Gastrocnemius medialis (tissue), 4 donors: Measurements from ENCODE around the gene ZDHHC17. TPM values are rescaled to one million over a fixed set of nuclear protein-coding genes. Genes with fewer than 3 reads are reported as not detected.
A peak's percentile ranks its signal among the peaks of the same experiment; 100 is the strongest.

Source experiments
- ATAC-seq, 2 donors: fragments of 150-250 bp; one replicate each; pipeline ENCODE4 v1.9.1; 2016
- DNase-seq, 2 donors: peaks; one replicate each; pipeline ENCODE4 v3.0.0-alpha.2; 2019
- H3K27ac ChIP-seq, 4 donors: fragments of 200-600 bp; sonication (generic); 1 replicate in 1 of 4; 2 replicates in 3 of 4; pipeline ENCODE4 v1.5.1; 2016 to 2018; ENCODE audit warnings: mild to moderate bottlenecking in 2 of 4, moderate library complexity in 1 of 4
- H3K27me3 ChIP-seq, 3 donors: fragments of 200-600 bp; sonication (generic) in 2 of 3; 1 replicate in 1 of 3; 2 replicates in 2 of 3; pipeline versions ENCODE4 v1.5.1 to v1.6.0; 2016 to 2019; ENCODE audit warnings: mild to moderate bottlenecking in 1 of 3, moderate library complexity in 1 of 3
- H3K36me3 ChIP-seq, 2 donors: fragments of 200-600 bp; sonication (generic) in 1 of 2; one replicate each; pipeline ENCODE4 v1.5.1; 2017 to 2018
- H3K4me1 ChIP-seq, 2 donors: fragments of 200-600 bp; sonication (generic) in 1 of 2; one replicate each; pipeline ENCODE4 v1.5.1; 2016 to 2017; ENCODE audit warnings: mild to moderate bottlenecking in 2 of 2
- H3K4me3 ChIP-seq, 4 donors: fragments of 200-600 bp; sonication (generic) in 3 of 4; 1 replicate in 1 of 4; 2 replicates in 3 of 4; pipeline ENCODE4 v1.5.1; 2016 to 2019; ENCODE audit warnings: mild to moderate bottlenecking in 2 of 4
- H3K9me3 ChIP-seq, 3 donors: fragments of 200-600 bp; sonication (generic) in 2 of 3; 1 replicate in 1 of 3; 2 replicates in 2 of 3; pipeline ENCODE4 v1.5.1; 2016 to 2019
- CTCF ChIP-seq, 5 experiments: fragments of 450-650 bp in 3 of 5; fragments of 200-600 bp in 2 of 5; sonication (generic) in 2 of 5; IDR thresholded peaks in 4 of 5; conservative IDR thresholded peaks in 1 of 5; 1 replicate in 4 of 5; 2 replicates in 1 of 5; pipeline ENCODE4 v1.5.1; 2016 to 2019; ENCODE audit warnings: antibody characterized with exemption in 5 of 5, mild to moderate bottlenecking in 3 of 5, moderate library complexity in 3 of 5
- POLR2A ChIP-seq, 2 donors: fragments of 450-650 bp; IDR thresholded peaks; one replicate each; pipeline ENCODE4 v1.6.1; 2017; ENCODE audit warnings: antibody characterized with exemption in 2 of 2, mild to moderate bottlenecking in 2 of 2, moderate library complexity in 2 of 2
- in situ Hi-C, 4 donors: fragments of 200-750 bp; cut with MboI; loops; one replicate each; pipeline versions ENCODE4 v1.15.0 to v1.8.0; 2017; ENCODE audit warnings: low sequenced_read_pairs in 4 of 4
- intact Hi-C: fragments of 100-400 bp; cut with DNase I; formaldehyde crosslinking; loops from one replicate; pipeline ENCODE4 v1.15.1; 2023; ENCODE audit warnings: low total_unique reads
- total RNA-seq, 4 donors: library from RNA; depleted of rRNA; stranded (reverse); fragments of >200 nt; gene quantifications; one replicate each; pipeline versions ENCODE4 v1.1.0 to v1.2.3, GENCODE V29; 2016

The ZDHHC17 gene
- total RNA-seq, 4 donors from 2014 or later = 15.5 to 35.6 (median 19.3) TPM

- Histone ChIP-seq H3K27me3 (no peaks in the 10 kb centered on the region), H3K4me3 (peak overlapping the region in 1 of 4 donors; percentile 19), H3K27ac (no peak overlapping the region), H3K9me3 (no peaks in the 10 kb centered on the region), H3K36me3 (no peaks in the 10 kb centered on the region), H3K4me1 (peaks cover 6 to 16% of the 10 kb centered on the region in 2 donors)
- in situ Hi-C loops (no loop called here), intact Hi-C loops (no loop called here)
- DNase-seq (no peak), ATAC-seq (no peak)
- TF ChIP-seq CTCF (IDR thresholded peaks at IDR 0.05 in 4 of 5, conservative IDR thresholded peaks at IDR 0.05 in 1 of 5) (no peak), POLR2A (IDR thresholded peaks at IDR 0.05) (no peak)
These were observed 110.1 kb downstream of the ZDHHC17 start for GRCh38 chr12:76874027-76874426.

GRCh38 chr12:76874491-76875190 lies 110.7 kb downstream of the ZDHHC17 start:
- no peak for ATAC-seq
- Histone ChIP-seq H3K27me3 (no peaks in the 10 kb centered on the region), H3K9me3 (no peaks in the 10 kb centered on the region), H3K4me3 (peak overlapping the region in 1 of 4 donors; percentile 19), H3K36me3 (no peaks in the 10 kb centered on the region), H3K27ac (no peak overlapping the region), H3K4me1 (peaks cover 9 to 16% of the 10 kb centered on the region in 2 donors)
- no peak for TF ChIP-seq CTCF (IDR thresholded peaks at IDR 0.05 in 4 of 5, conservative IDR thresholded peaks at IDR 0.05 in 1 of 5)
- no peak for TF ChIP-seq POLR2A (IDR thresholded peaks at IDR 0.05)
- in situ Hi-C loops = no loop called here
- intact Hi-C loops = no loop called here
- no peak for DNase-seq

DNA sequence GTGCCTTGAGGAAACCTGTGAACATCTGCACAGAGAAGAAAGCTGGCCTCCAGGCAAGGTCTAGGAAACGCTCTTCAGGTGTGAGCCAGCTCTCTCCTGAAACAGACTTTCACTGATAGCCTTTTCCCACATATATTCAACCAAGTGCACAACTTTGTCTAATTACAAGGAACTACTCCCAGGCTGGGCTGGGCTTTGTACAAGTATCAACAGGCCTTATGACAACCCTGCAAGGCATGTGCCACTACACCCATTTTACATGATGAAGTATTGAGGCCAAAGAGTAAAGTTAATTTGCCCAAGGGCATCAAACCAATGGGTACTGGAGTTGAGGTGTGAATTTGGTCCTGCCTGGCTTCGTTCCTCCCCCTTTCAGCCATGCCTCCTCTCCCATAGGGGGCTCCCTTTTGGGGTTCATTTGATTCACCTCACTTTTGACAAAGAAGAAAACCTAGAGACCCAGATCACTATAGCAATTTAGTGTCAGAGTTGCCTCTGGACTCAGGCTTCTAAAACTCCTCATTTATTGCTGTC lies 112.8 kb downstream of the ZDHHC17 start:
- H3K4me3 ChIP-seq = peak overlapping the region in 1 of 4 donors; percentile 73
- no peak overlapping the region for H3K27ac ChIP-seq
- no peak for DNase-seq
- no peaks in the 10 kb centered on the region for H3K36me3 ChIP-seq
- in situ Hi-C loops = no loop called here
- ATAC-seq = no peak
- TF ChIP-seq CTCF (IDR thresholded peaks at IDR 0.05 in 4 of 5, conservative IDR thresholded peaks at IDR 0.05 in 1 of 5) = no peak
- no peak for TF ChIP-seq POLR2A (IDR thresholded peaks at IDR 0.05)
- intact Hi-C loops = no loop called here
- H3K27me3 ChIP-seq = no peaks in the 10 kb centered on the region
- no peaks in the 10 kb centered on the region for H3K9me3 ChIP-seq
- peaks cover 13 to 16% of the 10 kb centered on the region in 2 donors for H3K4me1 ChIP-seq

- no peaks in the 10 kb centered on the region for H3K27me3 ChIP-seq
- H3K36me3 ChIP-seq = no peaks in the 10 kb centered on the region
- H3K9me3 ChIP-seq = no peaks in the 10 kb centered on the region
- peak overlapping the region; percentile 66 to 82 (median 79) for H3K27ac ChIP-seq
- peak overlapping the region; percentile 73 to 82 (median 78) for H3K4me3 ChIP-seq
- TF ChIP-seq CTCF (IDR thresholded peaks at IDR 0.05 in 4 of 5, conservative IDR thresholded peaks at IDR 0.05 in 1 of 5) (peak in 1 of 5 experiments; percentile 9), POLR2A (IDR thresholded peaks at IDR 0.05) (no peak)
- DNase-seq = no peak
- in situ Hi-C loops (no loop called here), intact Hi-C loops (no loop called here)
- peak; percentile 9 to 25 for ATAC-seq
- H3K4me1 ChIP-seq = peaks cover 13 to 16% of the 10 kb centered on the region in 2 donors
These were observed 114.4 kb downstream of the ZDHHC17 start for GRCh38 chr12:76878099-76878898.
